Measurements from ENCODE around the gene INPP5E.

INPP5E gene

GRCh38 chr9:136383436-136383835 is 56.2 kb downstream of the INPP5E start:
- no peak for DNase-seq

DNA sequence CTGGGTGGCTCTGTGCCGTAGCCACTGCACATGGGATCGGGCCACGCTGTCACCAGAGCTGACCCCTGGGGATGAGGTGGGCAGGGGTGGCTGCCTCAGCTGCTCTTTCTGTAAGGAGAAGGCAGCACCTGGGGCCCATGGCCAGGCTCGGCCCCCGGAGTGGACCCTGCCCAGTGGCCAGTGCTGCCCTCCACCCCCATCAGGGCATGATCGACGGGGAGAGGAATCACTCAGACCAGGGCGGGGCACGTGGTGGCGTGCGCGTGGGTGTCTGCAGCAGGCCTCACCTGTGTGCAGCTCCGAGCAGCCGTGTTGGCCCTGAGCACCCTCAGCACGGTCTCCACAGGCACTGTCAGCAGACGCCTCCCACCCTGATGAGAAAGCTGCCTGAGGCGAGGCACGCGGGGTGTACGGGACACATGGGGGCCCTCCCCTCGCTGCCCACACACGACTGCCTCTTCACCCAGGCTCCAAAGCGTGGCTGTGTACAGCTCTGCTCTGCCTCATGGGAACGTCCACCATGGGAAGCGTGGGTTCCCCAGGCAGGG is 57.6 kb downstream of the INPP5E start:
- no peak for DNase-seq

DNA sequence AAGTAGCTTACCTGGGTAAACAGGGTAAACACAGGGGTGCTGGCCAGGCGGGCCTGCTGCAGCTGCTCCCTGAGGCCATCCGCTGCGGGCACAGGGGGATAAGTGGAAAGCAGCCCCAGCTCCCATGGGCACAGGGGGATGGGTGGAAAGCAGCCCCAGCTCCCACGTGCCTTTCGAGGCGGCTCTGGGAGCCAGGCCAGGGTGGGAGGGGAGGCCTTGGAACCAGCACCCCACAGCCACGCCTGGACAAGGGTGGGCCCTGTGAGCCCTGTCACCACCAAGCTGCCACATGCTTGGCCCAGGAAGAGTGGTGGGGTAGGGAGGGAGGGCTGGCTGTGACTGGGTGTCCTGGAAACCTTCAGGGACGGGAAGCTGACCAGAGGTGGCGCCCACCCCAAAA is 58.3 kb downstream of the INPP5E start:
- no peak for DNase-seq

- DNase-seq: no peak
Observed at GRCh38 chr9:136380381-136380780, 59.3 kb downstream of the INPP5E start.

DNA sequence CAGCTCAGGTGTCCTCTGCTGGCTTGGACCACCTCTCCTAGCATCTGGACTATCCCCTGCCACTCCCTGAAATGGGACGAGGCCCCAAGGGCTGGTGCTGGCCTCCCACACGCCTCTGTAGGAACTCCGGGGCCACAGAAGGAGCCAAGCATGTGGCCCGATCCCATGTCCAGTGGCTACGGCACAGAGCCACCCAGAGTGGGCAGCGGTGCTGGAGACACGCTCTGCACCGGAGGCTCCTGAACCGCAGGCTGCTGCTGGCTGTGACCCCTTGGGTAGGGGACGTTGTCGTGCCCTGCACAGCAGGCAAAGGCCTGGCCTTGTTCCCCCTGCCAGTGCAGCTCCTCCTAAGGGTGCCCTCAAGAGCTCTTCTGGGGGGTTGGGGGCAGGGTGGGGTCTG is 59.8 kb downstream of the INPP5E start:
- no peak for DNase-seq

DNA sequence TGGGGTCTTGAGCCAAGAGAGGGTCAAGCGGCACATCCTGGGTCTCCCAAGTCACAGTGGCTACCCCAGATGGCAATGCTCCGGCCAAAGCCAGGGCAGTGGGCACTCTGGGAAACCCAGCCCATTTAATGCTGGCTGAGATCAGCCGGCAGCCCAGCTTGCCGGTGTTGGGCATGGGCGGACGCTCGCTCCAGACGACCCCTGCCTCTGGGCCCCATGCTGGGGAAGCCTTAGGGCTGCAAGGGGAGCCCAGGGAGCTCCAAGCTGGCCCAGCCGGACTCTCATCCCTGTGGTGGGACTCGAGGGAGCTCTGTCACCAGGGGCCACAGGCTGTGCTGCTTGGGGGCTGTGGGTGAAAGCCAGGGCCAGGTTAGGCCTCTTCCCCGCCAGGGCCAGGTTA is 60.2 kb downstream of the INPP5E start:
- no peak for DNase-seq

DNA sequence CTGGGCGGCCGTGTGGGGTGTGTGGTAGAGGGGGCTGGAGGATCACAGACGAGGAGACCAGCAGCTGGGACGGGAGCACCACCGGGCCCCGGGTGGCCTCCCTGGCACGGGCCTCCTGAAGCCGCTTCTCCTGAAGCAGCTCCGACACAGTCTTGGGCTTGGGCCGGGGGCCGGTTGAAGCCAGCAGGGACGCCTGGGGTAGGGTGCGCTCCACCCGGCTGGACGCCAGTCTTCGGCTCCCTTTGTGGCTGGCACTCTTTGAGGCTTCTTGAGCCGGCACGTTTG is 60.7 kb downstream of the INPP5E start:
- DNase-seq: no peak

All from GOT3 (cell line).